ENCODE measurements around the gene DDX56.
"Not testable (repeated sequence)": the region's sequence is repeated elsewhere in the genome, so short reads cannot be mapped to it uniquely, and the experiment has no call there.

The DDX56 gene

GRCh38 chr7:44595934-44596635 is 22.4 kb upstream of the DDX56 start:
- no peak for DNase-seq

GRCh38 chr7:44590910-44591309 is 17.2 kb upstream of the DDX56 start:
- no peak for DNase-seq

GRCh38 chr7:44587843-44588711 is 14.4 kb upstream of the DDX56 start:
- no peak for DNase-seq

GRCh38 chr7:44583146-44583865 is 9.6 kb upstream of the DDX56 start:
- no peak for DNase-seq

GRCh38 chr7:44581879-44582603 is 8.3 kb upstream of the DDX56 start, which contains the start of gene TMED4:
TMED4 (minus strand) TSS chr7:44582231; CDS start chr7:44582206, 25 bp downstream.
- peak; percentile 99 for DNase-seq

GRCh38 chr7:44580945-44581878 is 7.5 kb upstream of the DDX56 start:
- no peak for DNase-seq

- no peak for DNase-seq
Observed at GRCh38 chr7:44576228-44576627, 2.5 kb upstream of the DDX56 start.

GRCh38 chr7:44575054-44575453 is 1.3 kb upstream of the DDX56 start:
- DNase-seq, result no peak

- no peak for DNase-seq
Observed at GRCh38 chr7:44574287-44574872, 672 bp upstream of the DDX56 start.

- DNase-seq, result no peak
Observed at GRCh38 chr7:44572771-44573170, 937 bp downstream of the DDX56 start.

GRCh38 chr7:44569959-44570358 is 3.7 kb downstream of the DDX56 start:
- no peak for DNase-seq

GRCh38 chr7:44568771-44569560 is 4.7 kb downstream of the DDX56 start:
- DNase-seq, result no peak

- no peak for DNase-seq
Observed at GRCh38 chr7:44567884-44568283, 5.8 kb downstream of the DDX56 start.

- DNase-seq, result no peak
Observed at GRCh38 chr7:44566680-44567079, 7.0 kb downstream of the DDX56 start.

- DNase-seq, result no peak
Observed at GRCh38 chr7:44565795-44566559, 7.7 kb downstream of the DDX56 start.

- peak; percentile 28 for DNase-seq
Observed at GRCh38 chr7:44565097-44565794, 8.5 kb downstream of the DDX56 start.

- no peak for DNase-seq
Observed at GRCh38 chr7:44564606-44565005, 9.1 kb downstream of the DDX56 start.

GRCh38 chr7:44563171-44563679 is 10.5 kb downstream of the DDX56 start:
- DNase-seq, result no peak

- not testable (repeated sequence) for DNase-seq
Observed at GRCh38 chr7:44562622-44562962, 11.1 kb downstream of the DDX56 start.
